DMS 273 treated with DMSO at 0.1 percent for 48 hours (cell line): ENCODE data around the gene ELMO1.
A peak's percentile ranks its signal among the peaks of the same experiment; 100 is the strongest.

Source experiments
- DNase-seq: peaks from one replicate; lab custom pipeline; 2025; lab: John Stamatoyannopoulos, UW

Gene ELMO1

GRCh38 chr7:37016064-37016878, 432.4 kb downstream of the ELMO1 start:
- DNase-seq: no peak

GRCh38 chr7:37015353-37016034, 433.2 kb downstream of the ELMO1 start:
- DNase-seq: no peak

GRCh38 chr7:37013771-37014170, 434.9 kb downstream of the ELMO1 start:
- peak; percentile 71 for DNase-seq

GRCh38 chr7:37011151-37011890, 437.3 kb downstream of the ELMO1 start:
- no peak for DNase-seq

- peak; percentile 24 for DNase-seq
Observed at GRCh38 chr7:37009125-37009675, 439.5 kb downstream of the ELMO1 start.

- DNase-seq: no peak
Observed at GRCh38 chr7:37007691-37008090, 441.0 kb downstream of the ELMO1 start.

GRCh38 chr7:37007268-37007667, 441.4 kb downstream of the ELMO1 start:
- DNase-seq: no peak

GRCh38 chr7:37006764-37007163, 441.9 kb downstream of the ELMO1 start:
- DNase-seq: no peak

GRCh38 chr7:37000511-37000910, 448.2 kb downstream of the ELMO1 start:
- no peak for DNase-seq

GRCh38 chr7:36999626-37000485, 448.8 kb downstream of the ELMO1 start:
- DNase-seq: peak; percentile 90

- no peak for DNase-seq
Observed at GRCh38 chr7:36995776-36996175, 452.9 kb downstream of the ELMO1 start.

GRCh38 chr7:36994456-36995112, 454.1 kb downstream of the ELMO1 start:
- no peak for DNase-seq

GRCh38 chr7:36986948-36987724, 461.5 kb downstream of the ELMO1 start:
- peak; percentile 79 for DNase-seq

GRCh38 chr7:36986511-36986933, 462.1 kb downstream of the ELMO1 start:
- peak; percentile 90 for DNase-seq

GRCh38 chr7:36985866-36986400, 462.7 kb downstream of the ELMO1 start:
- peak; percentile 90 for DNase-seq

- DNase-seq: no peak
Observed at GRCh38 chr7:36985316-36985715, 463.3 kb downstream of the ELMO1 start.

GRCh38 chr7:36984710-36985312, 463.9 kb downstream of the ELMO1 start:
- DNase-seq: no peak

GRCh38 chr7:36984041-36984521, 464.6 kb downstream of the ELMO1 start:
- DNase-seq: no peak

GRCh38 chr7:36982766-36983165, 465.9 kb downstream of the ELMO1 start:
- DNase-seq: no peak
